ELR (cell line): ENCODE results near the gene TMEM151A.
"Not testable (repeated sequence)": the region's sequence is repeated elsewhere in the genome, so short reads cannot be mapped to it uniquely, and the experiment has no call there.

Experiments used
- DNase-seq: peaks from one replicate; pipeline ENCODE4 v3.0.0-alpha.2; 2015; ENCODE audit warnings: low read depth

The TMEM151A gene

DNA sequence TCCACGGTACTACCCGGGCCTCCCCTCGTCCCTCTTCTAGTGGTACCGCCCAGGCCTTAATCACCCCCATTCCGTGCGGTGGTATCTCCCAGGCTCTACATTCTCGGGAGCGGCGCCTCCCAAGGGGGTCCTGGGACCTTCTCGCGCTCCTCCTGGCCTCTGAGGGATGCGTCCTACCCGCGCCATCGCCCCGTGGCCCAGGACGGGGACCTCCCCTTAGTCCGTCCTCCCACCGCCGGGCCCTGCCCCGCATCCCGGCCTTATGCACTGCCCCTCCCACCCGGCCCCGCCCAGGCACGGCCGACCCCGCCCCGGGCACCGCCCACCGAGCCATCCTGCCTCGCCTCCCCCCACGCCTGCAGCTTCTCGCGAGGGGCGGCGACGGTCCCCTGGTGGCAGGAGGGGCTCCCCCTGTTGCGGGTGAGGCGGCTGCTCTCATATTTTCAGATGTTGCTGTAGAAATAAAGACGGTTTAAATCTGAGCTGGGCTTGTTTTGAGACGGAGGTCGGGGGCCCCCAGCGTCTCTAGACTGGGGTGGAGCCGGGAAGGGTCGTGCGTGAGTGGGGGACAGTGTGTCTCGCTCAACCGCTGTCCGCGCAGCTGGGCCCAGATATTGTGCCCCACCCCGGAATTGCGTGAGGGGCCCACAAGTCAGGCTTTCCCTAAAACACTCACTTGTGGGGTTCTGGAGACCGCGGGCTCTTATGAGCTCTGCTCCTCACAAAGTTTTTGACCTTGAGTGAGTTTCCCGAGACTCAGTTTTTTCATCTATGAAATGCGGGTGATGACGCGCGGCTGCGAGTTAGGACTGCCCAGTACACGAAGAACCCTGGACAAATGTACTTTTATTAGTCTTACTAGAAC lies 24.1 kb upstream of the TMEM151A start:
- DNase-seq: peak; percentile 87

DNA sequence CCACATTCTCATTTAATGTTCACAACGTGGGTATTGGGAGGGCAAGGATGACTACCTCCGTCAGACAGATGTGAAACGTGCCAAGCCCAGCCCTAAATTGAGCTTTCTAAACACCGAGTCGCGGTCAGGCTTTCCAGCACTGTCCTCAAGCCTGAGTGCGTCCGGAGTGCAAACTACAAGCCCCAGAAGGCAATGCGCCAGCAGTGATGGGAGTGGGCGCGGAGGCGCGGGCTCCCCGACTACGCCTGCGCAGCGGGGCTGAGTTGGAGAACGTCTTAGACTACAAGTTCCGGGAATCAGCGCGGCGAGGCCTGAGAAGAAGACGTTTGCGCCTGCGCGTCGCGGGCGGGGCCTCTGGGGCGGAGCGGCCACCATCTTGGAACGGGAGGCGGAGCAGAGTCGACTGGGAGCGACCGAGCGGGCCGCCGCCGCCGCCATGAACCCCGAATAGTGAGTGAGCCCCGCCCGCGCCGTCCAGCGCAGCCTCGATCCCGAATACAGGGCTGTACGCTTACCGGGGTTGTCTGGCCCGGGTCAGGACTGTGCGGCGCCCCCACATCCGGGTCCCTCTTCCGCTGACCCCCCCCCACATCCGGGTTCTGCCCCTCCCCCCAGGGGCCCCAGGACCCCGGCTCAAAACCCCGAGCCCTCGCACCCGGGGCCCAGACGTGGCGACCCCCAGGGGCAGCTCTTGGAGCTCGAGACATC lies 23.3 kb upstream of the TMEM151A start, which contains the start of gene RAB1B:
Gene RAB1B (plus strand): TSS at position 396 of the 708 bp plus-strand sequence. CDS start 41 bp downstream, at position 437.
- DNase-seq: peak; percentile 100

DNA sequence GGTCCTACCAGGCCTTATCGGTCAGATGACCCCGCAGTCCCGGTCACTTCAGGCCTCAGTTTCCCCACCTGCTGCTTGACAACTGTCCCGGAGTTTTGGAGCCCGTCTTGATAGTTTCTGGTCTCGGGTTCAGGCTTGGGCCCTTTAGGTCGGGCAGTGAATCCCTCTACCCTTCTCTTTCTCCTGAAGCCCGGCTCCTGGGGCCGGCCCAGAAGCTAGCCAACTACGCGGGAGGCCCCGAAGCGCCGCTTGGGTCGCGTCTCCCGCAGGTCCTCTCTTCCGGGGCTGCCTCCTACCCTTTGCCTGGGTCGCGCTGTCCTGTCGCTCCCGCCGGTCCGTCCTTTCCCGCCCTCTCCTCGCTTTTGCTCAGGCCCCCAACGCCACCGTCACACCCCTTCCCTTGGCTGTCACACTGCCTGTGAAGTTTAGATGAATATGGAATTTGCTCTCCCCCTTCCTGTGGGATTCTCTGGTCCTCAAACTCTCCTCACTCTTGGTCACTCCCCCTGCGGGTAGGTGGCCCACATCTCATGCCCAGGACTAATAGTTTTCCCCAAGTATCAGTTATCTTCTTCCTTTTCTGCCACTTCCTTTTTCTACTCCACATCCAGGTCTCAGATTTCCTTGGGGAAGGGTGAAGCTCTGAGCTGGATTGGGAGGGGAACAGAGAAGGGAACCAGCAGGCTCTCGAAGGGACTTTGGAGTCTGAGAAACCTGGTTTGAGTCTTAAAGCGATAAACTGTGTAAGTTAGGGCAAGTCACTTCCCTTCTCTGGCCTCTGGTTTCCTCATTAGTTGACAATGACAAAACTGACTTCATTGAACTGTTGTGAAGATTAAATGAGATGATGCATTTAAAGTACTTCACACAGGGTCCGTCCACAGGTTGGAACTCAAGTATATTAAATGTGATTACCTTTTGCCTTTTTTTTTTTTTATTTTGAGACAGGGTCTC lies 22.5 kb upstream of the TMEM151A start:
- peak; percentile 64 for DNase-seq

DNA sequence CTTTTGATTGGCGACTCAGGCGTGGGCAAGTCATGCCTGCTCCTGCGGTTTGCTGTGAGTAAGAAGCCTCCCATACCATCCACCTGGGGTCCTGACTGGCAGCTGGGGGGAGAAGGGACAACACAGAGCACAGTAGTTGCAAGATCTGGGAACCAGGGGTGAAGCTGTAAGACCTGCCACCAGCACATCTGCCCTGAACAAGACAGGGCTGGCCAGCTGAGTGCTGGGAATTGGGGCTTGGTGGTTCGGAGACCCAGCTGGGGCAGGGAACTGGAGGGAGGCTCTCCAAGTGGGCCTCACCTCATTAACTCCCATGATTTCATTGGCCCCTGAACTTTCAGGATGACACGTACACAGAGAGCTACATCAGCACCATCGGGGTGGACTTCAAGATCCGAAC lies 19.9 kb upstream of the TMEM151A start:
- no peak for DNase-seq

DNA sequence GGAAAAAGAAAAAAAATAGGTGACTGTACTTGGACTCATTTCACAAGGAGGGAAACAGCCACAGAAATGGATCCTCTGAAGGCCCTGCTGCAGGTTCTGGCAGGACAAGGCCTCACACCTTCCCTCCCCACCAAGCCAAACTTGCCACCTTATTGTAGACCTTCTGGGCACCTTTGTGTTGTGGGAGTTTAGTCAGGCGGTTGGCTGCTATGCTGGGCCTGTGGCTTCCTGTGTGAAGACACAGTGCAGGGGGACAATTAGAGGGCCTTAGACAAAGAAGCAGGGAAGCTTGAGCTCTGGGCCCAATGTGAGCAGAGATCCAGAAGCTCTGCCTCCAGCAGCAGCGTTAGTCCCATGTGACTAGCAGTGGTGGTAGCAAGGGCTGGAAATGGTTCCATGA lies 19.1 kb upstream of the TMEM151A start:
- no peak for DNase-seq

DNA sequence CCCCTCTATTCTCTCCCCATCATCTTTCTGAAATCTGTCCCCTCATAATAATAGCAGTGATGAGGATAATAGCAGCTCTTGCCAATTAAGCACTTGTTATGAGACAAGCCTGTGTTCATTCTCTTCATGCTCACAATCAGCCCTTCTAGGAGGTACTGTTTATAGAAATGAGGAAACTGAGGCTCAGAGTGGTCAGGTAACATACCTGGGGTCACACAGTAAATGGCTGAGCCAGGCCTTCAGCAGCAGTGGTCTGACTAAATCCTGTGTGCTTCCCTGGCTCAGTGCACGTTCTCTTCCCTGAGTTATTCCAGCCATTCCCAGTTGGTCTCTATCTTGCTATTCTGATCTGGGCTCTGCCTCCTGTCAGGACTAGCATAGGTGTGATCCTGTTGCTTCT lies 17.5 kb upstream of the TMEM151A start:
- DNase-seq: no peak

DNA sequence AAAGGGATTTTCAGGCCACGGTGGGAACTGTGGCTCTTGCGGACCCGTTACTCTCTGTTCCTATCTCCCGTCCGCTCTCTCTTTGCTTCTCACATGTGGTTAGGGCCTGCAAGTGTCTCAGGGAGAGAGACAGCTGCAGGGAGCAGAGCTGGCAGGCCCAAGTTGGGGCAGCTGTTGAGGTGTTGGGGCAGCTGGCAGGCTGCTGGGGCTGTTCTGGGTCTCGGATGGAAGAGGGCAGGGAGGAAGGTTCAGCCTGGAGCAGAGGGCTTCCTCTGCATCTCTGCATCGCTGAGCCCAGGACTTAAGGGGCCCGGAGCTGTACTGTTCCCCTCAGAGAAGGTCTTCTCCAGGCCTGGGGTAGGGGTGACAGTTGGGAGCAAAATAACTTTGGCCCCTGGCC lies 16.3 kb upstream of the TMEM151A start:
- DNase-seq: no peak

DNA sequence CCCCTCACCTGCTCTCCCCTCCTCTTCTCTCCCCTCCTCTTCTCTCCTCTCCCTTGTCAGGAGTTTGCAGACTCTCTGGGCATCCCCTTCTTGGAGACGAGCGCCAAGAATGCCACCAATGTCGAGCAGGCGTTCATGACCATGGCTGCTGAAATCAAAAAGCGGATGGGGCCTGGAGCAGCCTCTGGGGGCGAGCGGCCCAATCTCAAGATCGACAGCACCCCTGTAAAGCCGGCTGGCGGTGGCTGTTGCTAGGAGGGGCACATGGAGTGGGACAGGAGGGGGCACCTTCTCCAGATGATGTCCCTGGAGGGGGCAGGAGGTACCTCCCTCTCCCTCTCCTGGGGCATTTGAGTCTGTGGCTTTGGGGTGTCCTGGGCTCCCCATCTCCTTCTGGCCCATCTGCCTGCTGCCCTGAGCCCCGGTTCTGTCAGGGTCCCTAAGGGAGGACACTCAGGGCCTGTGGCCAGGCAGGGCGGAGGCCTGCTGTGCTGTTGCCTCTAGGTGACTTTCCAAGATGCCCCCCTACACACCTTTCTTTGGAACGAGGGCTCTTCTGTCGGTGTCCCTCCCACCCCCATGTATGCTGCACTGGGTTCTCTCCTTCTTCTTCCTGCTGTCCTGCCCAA lies 15.6 kb upstream of the TMEM151A start:
- DNase-seq: no peak

DNA sequence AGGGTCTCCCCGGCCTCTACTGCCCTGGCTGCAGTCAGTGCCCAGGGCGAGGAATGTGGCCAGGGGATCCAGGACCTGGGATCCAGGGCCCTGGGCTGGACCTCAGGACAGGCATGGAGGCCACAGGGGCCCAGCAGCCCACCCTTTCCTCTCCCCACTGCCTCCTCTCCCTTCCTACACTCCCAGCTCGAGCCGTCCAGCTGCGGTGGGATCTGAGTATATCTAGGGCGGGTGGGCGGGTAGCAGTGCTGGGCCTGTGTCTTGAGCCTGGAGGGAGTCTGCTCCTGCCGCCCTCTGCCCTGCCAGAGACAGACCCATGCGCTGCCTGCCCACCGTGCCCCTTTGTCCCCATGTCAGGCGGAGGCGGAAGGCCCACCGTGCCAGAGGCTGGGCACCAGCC lies 15.1 kb upstream of the TMEM151A start:
- not testable (repeated sequence) for DNase-seq

DNA sequence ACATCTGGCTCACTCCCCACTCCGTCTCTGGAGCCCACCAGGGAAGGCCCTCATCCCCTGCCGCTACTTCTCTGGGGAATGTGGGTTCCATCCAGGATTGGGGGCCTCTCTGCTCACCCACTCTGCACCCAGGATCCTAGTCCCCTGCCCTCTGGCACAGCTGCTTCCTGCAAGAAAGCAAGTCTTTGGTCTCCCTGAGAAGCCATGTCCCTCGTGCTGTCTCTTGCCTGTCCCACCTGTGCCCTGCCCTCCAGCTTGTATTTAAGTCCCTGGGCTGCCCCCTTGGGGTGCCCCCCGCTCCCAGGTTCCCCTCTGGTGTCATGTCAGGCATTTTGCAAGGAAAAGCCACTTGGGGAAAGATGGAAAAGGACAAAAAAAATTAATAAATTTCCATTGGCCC lies 14.6 kb upstream of the TMEM151A start:
- not testable (repeated sequence) for DNase-seq

DNA sequence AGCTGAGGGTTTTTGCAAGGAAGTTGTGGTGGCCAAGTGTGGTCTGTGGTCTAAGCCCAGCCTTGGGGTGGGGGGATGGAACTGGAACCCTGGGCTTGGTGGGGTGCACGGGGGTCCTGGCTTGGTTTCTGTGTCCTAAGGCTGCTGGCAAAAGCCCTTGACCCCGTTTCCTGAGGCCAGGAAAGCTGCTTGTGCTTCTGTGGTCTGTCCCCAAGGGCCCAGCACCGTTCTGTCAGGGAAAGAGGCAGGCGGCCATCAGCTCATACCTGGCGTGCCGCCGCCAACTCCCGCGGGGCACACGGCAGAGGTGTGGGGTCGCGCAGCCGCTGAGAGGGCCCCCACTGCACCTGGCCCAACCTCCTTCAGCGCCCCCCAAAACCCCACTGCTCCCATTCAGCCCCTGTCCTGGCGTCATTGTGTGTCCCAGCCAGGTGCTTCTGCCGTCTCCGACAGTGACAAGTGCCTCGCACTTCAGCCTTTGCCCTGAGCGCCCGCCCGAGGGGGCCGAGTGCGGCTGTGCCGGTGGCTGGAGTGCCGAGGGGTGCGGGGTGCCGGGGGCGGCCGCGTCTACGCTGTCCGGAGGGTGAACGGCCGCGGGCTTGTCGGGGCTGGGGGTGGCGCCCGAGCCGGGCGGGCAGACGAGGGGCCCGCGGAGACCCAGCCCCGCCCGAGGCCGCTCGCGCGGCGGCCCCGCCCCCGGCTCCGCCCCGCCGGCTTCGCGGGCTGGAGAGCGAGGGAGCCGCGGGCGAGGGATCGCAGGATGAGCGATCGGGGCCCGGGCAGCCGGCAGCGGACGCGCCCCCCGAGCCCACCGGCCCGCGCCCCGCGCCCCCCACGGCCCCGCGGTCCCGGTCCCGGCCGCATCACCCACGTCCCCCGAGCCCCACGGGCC lies 14.0 kb upstream of the TMEM151A start, which contains the start of gene CNIH2:
Gene CNIH2 (plus strand): TSS at position 705 of the 892 bp plus-strand sequence. CDS start 282 bp downstream, outside the sequence.
- DNase-seq: peak; percentile 45

DNA sequence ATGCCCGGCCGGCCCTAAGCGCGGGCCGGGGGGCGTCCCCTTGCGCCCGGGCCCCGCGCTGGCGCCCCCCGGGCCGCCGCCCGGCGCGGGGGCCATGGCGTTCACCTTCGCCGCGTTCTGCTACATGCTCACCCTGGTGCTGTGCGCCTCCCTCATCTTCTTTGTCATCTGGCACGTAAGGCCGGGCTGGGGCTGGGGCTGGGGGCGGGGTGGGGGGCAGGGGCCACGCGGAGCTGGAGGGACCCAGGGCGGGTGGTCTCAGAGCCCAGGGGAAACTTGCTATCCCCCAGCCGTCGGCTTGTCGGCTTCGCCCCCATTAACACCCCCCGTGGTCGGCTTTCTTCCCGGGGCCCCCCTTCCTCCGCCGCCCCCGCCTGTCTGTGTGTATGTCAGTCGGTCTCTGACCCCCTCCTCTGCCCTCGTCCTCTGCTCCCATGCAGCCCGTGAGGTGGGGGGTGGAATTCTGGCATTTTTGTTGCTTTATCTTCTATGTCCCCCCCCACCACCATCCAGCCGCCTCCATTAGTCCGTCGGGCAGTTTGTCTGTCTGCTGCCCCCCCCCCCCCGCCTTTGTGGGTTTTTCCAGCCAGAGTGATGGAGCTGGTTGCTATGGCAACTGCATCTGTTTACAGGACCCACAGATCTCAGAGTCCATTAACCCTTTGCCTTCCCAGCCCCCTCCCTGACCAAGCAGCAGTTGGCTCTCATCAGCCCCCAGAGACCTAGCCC lies 13.2 kb upstream of the TMEM151A start:
- DNase-seq: peak; percentile 54

DNA sequence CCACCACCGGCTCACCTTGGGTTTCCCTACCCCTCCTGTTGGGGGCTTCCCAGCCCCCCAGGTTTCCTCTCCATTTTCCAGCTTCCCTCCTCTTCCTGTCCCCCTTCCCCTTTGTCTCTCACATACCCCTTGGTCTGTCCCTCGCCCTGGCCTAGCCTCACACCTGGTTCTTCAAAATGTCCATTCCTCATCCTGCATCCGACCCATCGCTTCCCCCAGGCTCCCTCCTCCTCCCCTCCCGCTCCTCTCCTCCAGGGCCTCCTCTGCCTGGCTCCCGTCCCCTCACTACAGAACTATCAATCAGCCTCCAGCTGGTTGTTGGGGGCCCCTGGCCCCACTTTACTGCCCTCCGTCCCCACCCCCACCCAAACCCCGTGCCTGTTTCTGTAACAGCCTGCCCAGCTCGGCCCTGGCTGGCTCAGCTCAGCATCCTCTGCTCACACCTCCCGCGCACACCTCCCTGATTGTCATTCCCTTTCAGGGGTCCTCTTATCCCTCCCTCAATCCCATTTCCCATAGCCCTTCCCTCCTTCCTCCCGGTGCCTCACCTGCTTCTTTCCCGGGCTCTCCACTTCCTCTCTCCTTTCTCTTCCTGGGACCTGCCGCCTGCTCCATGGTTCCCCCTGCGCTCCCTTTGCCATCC lies 12.5 kb upstream of the TMEM151A start:
- no peak for DNase-seq

DNA sequence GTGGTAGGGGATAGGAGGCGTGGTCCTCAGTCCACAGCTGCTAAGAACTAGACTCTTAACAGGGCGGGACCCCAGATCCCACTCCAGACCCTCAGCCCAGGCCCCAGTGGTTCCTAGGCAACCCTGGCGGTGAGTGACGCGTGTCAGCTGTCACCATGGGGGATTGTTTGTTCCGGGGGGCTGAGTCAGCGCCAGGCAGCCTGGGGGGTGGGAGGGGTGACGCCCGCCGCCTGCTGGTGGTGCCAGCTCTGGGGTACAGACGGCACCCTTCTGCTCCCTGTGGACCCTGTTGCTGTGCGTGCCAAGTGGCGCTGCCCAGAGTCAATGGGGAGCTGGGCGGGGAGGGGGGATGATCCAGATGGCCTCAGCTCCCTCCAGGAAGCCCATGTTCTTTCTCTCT lies 11.3 kb upstream of the TMEM151A start:
- no peak for DNase-seq

DNA sequence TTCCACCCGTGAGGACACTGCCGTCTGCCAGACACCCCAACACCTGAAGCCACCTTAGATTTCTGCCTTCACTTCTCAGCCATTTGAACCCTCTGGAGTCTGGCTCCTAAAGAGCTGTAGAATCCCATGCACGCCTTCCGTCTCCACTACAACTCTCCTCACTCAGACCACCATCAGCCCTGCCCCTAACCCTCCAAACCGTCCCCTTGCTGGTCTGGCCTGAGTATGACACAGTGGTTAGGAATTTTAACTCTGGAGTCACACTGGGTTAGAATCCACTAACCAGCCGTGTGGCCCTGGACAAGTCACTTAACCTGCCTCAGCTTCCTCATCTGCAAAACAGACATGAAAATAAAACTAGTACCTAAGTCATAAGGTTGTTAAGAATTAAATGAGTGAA lies 10.7 kb upstream of the TMEM151A start:
- peak; percentile 41 for DNase-seq

DNA sequence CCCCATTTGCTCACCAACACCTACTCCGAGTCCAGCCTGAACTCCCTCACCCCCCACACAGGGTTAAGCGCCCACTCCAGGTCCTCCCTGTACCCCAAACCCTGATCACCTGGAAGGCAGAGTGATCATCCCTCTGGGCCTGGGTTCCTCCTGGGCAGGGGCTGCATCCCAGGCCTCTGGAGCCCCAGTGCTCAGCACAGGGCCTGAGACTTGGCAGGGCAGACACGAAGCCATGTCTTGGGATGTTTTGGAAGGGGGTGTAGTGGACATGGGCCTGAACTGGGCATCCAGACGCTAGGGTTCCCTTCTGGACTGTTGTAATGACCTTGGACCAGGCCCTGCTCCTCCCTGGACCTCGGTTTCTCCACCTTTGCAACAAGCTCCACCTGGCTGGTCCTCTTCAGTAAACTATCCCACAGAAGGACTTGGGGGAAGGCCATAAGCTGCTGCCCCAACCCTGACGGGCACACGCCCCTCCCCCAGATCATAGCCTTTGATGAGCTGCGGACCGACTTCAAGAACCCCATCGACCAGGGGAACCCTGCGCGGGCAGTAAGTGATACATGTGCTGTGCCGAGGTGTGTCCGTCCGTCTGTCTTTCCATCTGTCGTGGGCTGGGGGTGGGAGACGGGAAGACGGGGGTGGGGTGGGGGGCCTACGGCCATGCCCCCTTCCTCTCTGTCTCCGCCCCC lies 9.8 kb upstream of the TMEM151A start:
- DNase-seq: no peak

DNA sequence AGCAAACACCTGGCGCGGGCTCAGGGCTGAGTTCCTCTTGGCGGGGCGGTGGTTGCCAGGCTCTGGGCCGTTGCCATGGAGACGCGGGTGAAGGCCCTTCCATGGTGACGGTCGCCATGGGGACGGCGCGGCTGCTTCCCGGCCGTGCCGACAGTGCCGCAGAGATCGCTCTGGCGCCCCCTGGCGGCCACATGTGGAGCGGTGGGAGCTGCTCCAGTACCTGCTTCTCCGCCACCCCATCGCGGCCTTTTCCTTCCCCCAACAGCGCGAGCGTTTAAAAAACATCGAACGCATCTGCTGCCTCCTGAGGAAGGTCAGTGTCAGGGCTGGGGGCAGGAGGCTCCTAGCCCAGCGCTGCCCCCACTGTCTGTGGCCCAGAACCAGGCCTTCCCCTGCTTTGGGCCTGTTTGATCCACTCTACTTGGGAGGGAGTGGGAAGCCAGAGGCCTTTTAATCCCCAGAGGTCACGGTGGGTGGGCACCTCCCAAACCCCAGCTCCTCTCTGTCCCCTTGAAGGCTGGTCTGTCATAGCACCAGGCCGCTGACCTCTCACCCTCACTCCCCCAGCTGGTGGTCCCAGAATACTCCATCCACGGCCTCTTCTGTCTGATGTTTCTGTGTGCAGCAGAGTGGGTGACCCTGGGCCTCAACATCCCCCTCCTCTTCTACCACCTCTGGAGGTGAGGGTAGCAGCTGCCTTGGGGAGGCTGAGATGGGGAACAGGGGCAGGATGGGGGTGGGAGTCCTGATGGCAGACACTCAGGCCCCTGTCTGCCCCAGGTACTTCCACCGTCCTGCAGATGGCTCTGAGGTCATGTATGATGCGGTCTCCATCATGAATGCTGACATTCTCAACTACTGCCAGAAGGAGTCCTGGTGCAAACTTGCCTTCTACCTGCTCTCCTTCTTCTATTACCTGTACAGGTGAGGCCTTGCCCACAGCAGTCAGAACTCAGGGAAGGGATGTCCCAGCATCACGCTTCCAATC lies 8.9 kb upstream of the TMEM151A start:
- peak; percentile 96 for DNase-seq
